Measurements from ENCODE around the gene MYOT.

- TF ChIP-seq, protein P1, sequence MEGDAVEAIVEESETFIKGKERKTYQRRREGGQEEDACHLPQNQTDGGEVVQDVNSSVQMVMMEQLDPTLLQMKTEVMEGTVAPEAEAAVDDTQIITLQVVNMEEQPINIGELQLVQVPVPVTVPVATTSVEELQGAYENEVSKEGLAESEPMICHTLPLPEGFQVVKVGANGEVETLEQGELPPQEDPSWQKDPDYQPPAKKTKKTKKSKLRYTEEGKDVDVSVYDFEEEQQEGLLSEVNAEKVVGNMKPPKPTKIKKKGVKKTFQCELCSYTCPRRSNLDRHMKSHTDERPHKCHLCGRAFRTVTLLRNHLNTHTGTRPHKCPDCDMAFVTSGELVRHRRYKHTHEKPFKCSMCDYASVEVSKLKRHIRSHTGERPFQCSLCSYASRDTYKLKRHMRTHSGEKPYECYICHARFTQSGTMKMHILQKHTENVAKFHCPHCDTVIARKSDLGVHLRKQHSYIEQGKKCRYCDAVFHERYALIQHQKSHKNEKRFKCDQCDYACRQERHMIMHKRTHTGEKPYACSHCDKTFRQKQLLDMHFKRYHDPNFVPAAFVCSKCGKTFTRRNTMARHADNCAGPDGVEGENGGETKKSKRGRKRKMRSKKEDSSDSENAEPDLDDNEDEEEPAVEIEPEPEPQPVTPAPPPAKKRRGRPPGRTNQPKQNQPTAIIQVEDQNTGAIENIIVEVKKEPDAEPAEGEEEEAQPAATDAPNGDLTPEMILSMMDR (IDR thresholded peaks at IDR 0.05), result no peak
- TF ChIP-seq EP300 (IDR thresholded peaks at IDR 0.05), result no peak
Measured at GRCh38 chr5:137845472-137845871, 22.2 kb upstream of the MYOT start.
